Liver (tissue), 9 donors: Measurements from ENCODE around the gene OLIG2. TPM values are rescaled to one million over a fixed set of nuclear protein-coding genes. Genes with fewer than 3 reads are reported as not detected.

Experiments used
- DNase-seq: peaks from one replicate; pipeline ENCODE4 v3.0.0-alpha.2; 2017; ENCODE audit warnings: low spot score
- H3K27ac ChIP-seq, 2 donors: one replicate each; pipeline ENCODE4 v1.7.0; 2013; ENCODE audit warnings: inconsistent platforms in 2 of 2, low read length in 2 of 2, control low read depth in 1 of 2, low read depth in 1 of 2, mild to moderate bottlenecking in 1 of 2
- H3K27me3 ChIP-seq, 4 donors: one replicate each; pipeline versions ENCODE4 v1.6.1 to v1.7.0; 2013; ENCODE audit warnings: low read length in 3 of 4, inconsistent platforms in 1 of 4, mild to moderate bottlenecking in 1 of 4, moderate library complexity in 1 of 4; ENCODE audit not compliant: control insufficient read depth in 4 of 4, insufficient read depth in 4 of 4
- H3K36me3 ChIP-seq, 4 donors: one replicate each; pipeline versions ENCODE4 v1.6.1 to v1.7.0; 2013; ENCODE audit warnings: low read length in 3 of 4, mild to moderate bottlenecking in 3 of 4, low read depth in 1 of 4, moderate library complexity in 1 of 4; ENCODE audit not compliant: control insufficient read depth in 4 of 4, insufficient read depth in 3 of 4
- H3K4me1 ChIP-seq, 4 donors: one replicate each; pipeline versions ENCODE4 v1.6.1 to v1.7.0; 2013; ENCODE audit warnings: low read length in 3 of 4, mild to moderate bottlenecking in 3 of 4, moderate library complexity in 1 of 4; ENCODE audit not compliant: control insufficient read depth in 4 of 4, insufficient read depth in 4 of 4
- H3K4me3 ChIP-seq, 3 donors: one replicate each; pipeline versions ENCODE4 v1.6.1 to v1.7.0; 2013; ENCODE audit warnings: low read length in 3 of 3, control low read depth in 1 of 3, low read depth in 1 of 3, mild to moderate bottlenecking in 1 of 3
- H3K9ac ChIP-seq, 2 donors: one replicate each; pipeline ENCODE4 v1.7.0; 2013; ENCODE audit warnings: low read length in 2 of 2, mild to moderate bottlenecking in 2 of 2, moderate library complexity in 2 of 2, control low read depth in 1 of 2, low read depth in 1 of 2
- H3K9me3 ChIP-seq, 4 donors: one replicate each; pipeline versions ENCODE4 v1.6.1 to v1.7.0; 2013; ENCODE audit warnings: low read length in 3 of 4; ENCODE audit not compliant: control insufficient read depth in 4 of 4
- EGR1 ChIP-seq, 2 donors: IDR thresholded peaks; 2 replicates each; pipeline ENCODE4 v1.6.1; 2016 to 2018; ENCODE audit warnings: antibody characterized with exemption in 2 of 2, low read depth in 2 of 2
- FOXA1 ChIP-seq: IDR thresholded peaks from 2 replicates; pipeline ENCODE4 v1.6.1; 2016; ENCODE audit warnings: antibody characterized with exemption
- FOXA2 ChIP-seq: IDR thresholded peaks from 2 replicates; pipeline ENCODE4 v1.6.1; 2016; ENCODE audit warnings: antibody characterized with exemption
- HNF4A ChIP-seq, 2 donors: conservative IDR thresholded peaks; 2 replicates each; pipeline ENCODE4 v1.6.1; 2016; ENCODE audit warnings: antibody characterized with exemption in 2 of 2, mild to moderate bottlenecking in 2 of 2
- HNF4G ChIP-seq: IDR thresholded peaks from 2 replicates; pipeline ENCODE4 v1.6.1; 2016; ENCODE audit warnings: antibody characterized with exemption
- JUND ChIP-seq, 2 donors: IDR thresholded peaks; 2 replicates each; pipeline ENCODE4 v1.6.1; 2016; ENCODE audit warnings: antibody characterized with exemption in 2 of 2
- RAD21 ChIP-seq, 2 donors: IDR thresholded peaks; 2 replicates each; pipeline ENCODE4 v1.6.1; 2016; ENCODE audit warnings: antibody characterized with exemption in 2 of 2, mild to moderate bottlenecking in 2 of 2
- RXRA ChIP-seq, 2 donors: IDR thresholded peaks; 2 replicates each; pipeline ENCODE4 v1.6.1; 2017 to 2018; ENCODE audit warnings: antibody characterized with exemption in 2 of 2, mild to moderate bottlenecking in 1 of 2
- SP1 ChIP-seq: IDR thresholded peaks from 2 replicates; pipeline ENCODE4 v1.6.1; 2018; ENCODE audit warnings: antibody characterized with exemption, mild to moderate bottlenecking
- TAF1 ChIP-seq: conservative IDR thresholded peaks from 2 replicates; pipeline ENCODE4 v1.6.1; 2016; ENCODE audit warnings: antibody characterized with exemption, mild to moderate bottlenecking
- YY1 ChIP-seq: IDR thresholded peaks from 2 replicates; pipeline ENCODE4 v1.6.1; 2016; ENCODE audit warnings: antibody characterized with exemption, mild to moderate bottlenecking
- WGBS: extraction: QIAGEN DNeasy Blood & Tissue Kit; methylation state at CpG from one replicate; pipeline ENCODE4 v1.1.7; 2013; 5-methylcytosine and 5-hydroxymethylcytosine counted together
- polyA plus RNA-seq, 2 donors: library from polyadenylated mRNA; stranded (reverse) in 1 of 2; unstranded in 1 of 2; fragments of 200-250 nt in 1 of 2; fragments of >200 nt in 1 of 2; fragmentation: Nextera tagmentation in 1 of 2; extraction: Ambion mirVana in 1 of 2; gene quantifications; one replicate each; pipeline versions ENCODE4 v1.2.1 to v1.2.3, GENCODE V29; 2013 to 2015
- total RNA-seq, 2 donors: library from RNA; depleted of rRNA; stranded (reverse); fragments of >200 nt; gene quantifications; one replicate each; pipeline ENCODE4 v1.2.3, GENCODE V29; 2014
- TF ChIP-seq, protein P1 (sequence below): IDR thresholded peaks from 2 replicates; pipeline ENCODE4 v1.6.1; 2016; ENCODE audit warnings: antibody characterized with exemption, mild to moderate bottlenecking
- TF ChIP-seq, protein P2 (sequence below): IDR thresholded peaks from 2 replicates; pipeline ENCODE4 v1.6.1; 2016; ENCODE audit warnings: antibody characterized with exemption
- TF ChIP-seq, protein P3 (sequence below): IDR thresholded peaks from 2 replicates; pipeline ENCODE4 v1.6.1; 2016; ENCODE audit warnings: antibody characterized with exemption
- TF ChIP-seq, protein P4 (sequence below): fragments of 150-350 bp; IDR thresholded peaks from 2 replicates; pipeline ENCODE4 v1.5.1; 2017; ENCODE audit warnings: improper control_type of control experiment, low read depth, low read length; ENCODE audit not compliant: missing input control
- donor health status: healthy.
- donor health status: healthy.
- donor health status: healthy.
- donor health status: healthy.
- donor health status: healthy.

OLIG2 gene
- total and polyA plus RNA-seq, 4 donors: not detected

DNA sequence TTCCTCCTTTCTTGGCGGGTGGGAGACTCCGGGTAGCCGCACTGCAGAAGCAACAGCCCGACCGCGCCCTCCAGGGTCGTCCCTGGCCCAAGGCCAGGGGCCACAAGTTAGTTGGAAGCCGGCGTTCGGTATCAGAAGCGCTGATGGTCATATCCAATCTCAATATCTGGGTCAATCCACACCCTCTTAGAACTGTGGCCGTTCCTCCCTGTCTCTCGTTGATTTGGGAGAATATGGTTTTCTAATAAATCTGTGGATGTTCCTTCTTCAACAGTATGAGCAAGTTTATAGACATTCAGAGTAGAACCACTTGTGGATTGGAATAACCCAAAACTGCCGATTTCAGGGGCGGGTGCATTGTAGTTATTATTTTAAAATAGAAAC lies 2.5 kb downstream of the OLIG2 start:
- Histone ChIP-seq H3K36me3 (no peaks in the 10 kb centered on the region), H3K9ac (no peak overlapping the region), H3K27ac (no peak overlapping the region), H3K4me3 (no peak overlapping the region), H3K9me3 (no peaks in the 10 kb centered on the region), H3K27me3 (peaks cover 12 to 33% (median 26%) of the 10 kb centered on the region in 4 donors), H3K4me1 (peaks cover 3 to 31% (median 11%) of the 10 kb centered on the region in 4 donors)
- TF ChIP-seq, protein P1, sequence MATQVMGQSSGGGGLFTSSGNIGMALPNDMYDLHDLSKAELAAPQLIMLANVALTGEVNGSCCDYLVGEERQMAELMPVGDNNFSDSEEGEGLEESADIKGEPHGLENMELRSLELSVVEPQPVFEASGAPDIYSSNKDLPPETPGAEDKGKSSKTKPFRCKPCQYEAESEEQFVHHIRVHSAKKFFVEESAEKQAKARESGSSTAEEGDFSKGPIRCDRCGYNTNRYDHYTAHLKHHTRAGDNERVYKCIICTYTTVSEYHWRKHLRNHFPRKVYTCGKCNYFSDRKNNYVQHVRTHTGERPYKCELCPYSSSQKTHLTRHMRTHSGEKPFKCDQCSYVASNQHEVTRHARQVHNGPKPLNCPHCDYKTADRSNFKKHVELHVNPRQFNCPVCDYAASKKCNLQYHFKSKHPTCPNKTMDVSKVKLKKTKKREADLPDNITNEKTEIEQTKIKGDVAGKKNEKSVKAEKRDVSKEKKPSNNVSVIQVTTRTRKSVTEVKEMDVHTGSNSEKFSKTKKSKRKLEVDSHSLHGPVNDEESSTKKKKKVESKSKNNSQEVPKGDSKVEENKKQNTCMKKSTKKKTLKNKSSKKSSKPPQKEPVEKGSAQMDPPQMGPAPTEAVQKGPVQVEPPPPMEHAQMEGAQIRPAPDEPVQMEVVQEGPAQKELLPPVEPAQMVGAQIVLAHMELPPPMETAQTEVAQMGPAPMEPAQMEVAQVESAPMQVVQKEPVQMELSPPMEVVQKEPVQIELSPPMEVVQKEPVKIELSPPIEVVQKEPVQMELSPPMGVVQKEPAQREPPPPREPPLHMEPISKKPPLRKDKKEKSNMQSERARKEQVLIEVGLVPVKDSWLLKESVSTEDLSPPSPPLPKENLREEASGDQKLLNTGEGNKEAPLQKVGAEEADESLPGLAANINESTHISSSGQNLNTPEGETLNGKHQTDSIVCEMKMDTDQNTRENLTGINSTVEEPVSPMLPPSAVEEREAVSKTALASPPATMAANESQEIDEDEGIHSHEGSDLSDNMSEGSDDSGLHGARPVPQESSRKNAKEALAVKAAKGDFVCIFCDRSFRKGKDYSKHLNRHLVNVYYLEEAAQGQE: no peak
- TF ChIP-seq HNF4A (conservative IDR thresholded peaks at IDR 0.05) (no peak), TAF1 (no peak), RXRA (IDR thresholded peaks at IDR 0.05) (no peak), EGR1 (IDR thresholded peaks at IDR 0.05; ENCODE audit: low read depth in 2 of 2) (no peak)
- 2% methylated on average over 15 of the region's 15 CpGs for WGBS
- DNase-seq: no peak

DNA sequence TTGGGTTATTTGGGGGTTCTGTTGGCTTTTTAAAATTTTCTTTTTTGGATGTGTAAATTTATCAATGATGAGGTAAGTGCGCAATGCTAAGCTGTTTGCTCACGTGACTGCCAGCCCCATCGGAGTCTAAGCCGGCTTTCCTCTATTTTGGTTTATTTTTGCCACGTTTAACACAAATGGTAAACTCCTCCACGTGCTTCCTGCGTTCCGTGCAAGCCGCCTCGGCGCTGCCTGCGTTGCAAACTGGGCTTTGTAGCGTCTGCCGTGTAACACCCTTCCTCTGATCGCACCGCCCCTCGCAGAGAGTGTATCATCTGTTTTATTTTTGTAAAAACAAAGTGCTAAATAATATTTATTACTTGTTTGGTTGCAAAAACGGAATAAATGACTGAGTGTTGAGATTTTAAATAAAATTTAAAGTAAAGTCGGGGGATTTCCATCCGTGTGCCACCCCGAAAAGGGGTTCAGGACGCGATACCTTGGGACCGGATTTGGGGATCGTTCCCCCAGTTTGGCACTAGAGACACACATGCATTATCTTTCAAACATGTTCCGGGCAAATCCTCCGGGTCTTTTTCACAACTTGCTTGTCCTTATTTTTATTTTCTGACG lies 3.1 kb downstream of the OLIG2 start:
- Histone ChIP-seq H3K9ac (no peak overlapping the region), H3K4me3 (no peak overlapping the region), H3K4me1 (peaks cover 3 to 25% (median 5%) of the 10 kb centered on the region in 4 donors), H3K9me3 (no peaks in the 10 kb centered on the region), H3K27ac (no peak overlapping the region), H3K27me3 (peaks cover 11 to 36% (median 24%) of the 10 kb centered on the region in 4 donors), H3K36me3 (no peaks in the 10 kb centered on the region)
- TF ChIP-seq FOXA2 (no peak), RAD21 (IDR thresholded peaks at IDR 0.05) (no peak), HNF4G (no peak), HNF4A (conservative IDR thresholded peaks at IDR 0.05) (no peak), FOXA1 (no peak), EGR1 (IDR thresholded peaks at IDR 0.05; ENCODE audit: low read depth in 2 of 2) (no peak), JUND (IDR thresholded peaks at IDR 0.05) (no peak), SP1 (no peak), RXRA (IDR thresholded peaks at IDR 0.05) (no peak), YY1 (no peak), TAF1 (no peak)
- TF ChIP-seq, protein P1: no peak
- TF ChIP-seq, protein P2, sequence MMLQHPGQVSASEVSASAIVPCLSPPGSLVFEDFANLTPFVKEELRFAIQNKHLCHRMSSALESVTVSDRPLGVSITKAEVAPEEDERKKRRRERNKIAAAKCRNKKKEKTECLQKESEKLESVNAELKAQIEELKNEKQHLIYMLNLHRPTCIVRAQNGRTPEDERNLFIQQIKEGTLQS: no peak
- TF ChIP-seq, protein P3, sequence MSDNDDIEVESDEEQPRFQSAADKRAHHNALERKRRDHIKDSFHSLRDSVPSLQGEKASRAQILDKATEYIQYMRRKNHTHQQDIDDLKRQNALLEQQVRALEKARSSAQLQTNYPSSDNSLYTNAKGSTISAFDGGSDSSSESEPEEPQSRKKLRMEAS: no peak
- TF ChIP-seq, protein P4, sequence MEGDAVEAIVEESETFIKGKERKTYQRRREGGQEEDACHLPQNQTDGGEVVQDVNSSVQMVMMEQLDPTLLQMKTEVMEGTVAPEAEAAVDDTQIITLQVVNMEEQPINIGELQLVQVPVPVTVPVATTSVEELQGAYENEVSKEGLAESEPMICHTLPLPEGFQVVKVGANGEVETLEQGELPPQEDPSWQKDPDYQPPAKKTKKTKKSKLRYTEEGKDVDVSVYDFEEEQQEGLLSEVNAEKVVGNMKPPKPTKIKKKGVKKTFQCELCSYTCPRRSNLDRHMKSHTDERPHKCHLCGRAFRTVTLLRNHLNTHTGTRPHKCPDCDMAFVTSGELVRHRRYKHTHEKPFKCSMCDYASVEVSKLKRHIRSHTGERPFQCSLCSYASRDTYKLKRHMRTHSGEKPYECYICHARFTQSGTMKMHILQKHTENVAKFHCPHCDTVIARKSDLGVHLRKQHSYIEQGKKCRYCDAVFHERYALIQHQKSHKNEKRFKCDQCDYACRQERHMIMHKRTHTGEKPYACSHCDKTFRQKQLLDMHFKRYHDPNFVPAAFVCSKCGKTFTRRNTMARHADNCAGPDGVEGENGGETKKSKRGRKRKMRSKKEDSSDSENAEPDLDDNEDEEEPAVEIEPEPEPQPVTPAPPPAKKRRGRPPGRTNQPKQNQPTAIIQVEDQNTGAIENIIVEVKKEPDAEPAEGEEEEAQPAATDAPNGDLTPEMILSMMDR: no peak
- 5% methylated on average over 28 of the region's 28 CpGs for WGBS
- no peak for DNase-seq
